Measurements from ENCODE around the gene MPST.

DNA sequence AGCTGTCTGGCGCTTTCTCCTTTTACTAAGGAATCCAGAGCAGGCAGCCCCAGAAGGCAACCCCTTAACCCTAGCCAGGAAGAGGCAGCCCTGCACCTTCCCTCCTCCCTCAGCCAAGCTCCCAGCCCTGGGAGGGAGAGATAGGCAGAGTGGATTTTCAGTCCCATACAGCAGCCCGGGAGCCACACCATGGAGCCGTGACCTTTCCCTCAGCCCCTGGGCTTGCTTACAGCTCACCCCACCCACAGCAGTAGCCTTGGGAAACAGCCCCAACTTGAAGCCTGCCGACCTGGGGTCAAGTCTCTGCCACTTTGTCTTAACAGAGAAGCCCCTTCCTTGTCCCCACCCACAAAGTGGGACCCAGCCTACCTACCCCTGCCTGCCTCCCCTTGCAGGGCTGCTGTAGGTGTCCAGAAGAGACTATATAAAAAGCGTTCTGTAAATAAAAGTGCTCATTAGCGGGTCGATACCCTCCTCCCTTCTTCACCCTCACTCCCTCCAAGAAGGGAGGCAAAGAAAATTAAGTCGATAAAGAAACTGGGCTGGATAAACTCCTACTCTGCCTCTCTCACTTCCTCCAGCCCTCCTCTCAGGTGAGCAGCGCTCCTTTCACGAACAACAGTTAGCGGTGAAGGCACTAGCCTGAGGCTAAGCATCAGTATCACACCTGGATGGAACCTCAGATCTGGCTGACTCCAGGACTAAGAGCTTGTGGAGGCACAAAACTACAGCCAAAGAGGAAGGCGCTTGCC, 4.5 kb upstream of the MPST start:
- TF ChIP-seq, protein P1, sequence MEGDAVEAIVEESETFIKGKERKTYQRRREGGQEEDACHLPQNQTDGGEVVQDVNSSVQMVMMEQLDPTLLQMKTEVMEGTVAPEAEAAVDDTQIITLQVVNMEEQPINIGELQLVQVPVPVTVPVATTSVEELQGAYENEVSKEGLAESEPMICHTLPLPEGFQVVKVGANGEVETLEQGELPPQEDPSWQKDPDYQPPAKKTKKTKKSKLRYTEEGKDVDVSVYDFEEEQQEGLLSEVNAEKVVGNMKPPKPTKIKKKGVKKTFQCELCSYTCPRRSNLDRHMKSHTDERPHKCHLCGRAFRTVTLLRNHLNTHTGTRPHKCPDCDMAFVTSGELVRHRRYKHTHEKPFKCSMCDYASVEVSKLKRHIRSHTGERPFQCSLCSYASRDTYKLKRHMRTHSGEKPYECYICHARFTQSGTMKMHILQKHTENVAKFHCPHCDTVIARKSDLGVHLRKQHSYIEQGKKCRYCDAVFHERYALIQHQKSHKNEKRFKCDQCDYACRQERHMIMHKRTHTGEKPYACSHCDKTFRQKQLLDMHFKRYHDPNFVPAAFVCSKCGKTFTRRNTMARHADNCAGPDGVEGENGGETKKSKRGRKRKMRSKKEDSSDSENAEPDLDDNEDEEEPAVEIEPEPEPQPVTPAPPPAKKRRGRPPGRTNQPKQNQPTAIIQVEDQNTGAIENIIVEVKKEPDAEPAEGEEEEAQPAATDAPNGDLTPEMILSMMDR (IDR thresholded peaks at IDR 0.05) = no peak
- TF ChIP-seq POLR2AphosphoS5 (IDR thresholded peaks at IDR 0.05; ENCODE audit: low read depth, low read length) (no peak), SIN3A (IDR thresholded peaks at IDR 0.05; ENCODE audit: borderline replicate concordance, insufficient read depth, low read depth, low read length) (no peak)

All from Panc1 (cell line).